CD4-positive, alpha-beta T cell treated with Interleukin-6 at 100 ng/mL for 8 hours (primary cell): ENCODE data around the gene BANP.
"Not testable (repeated sequence)": the region's sequence is repeated elsewhere in the genome, so short reads cannot be mapped to it uniquely, and the experiment has no call there.

ENCODE experiments used
- DNase-seq: peaks from one replicate; pipeline ENCODE4 v3.0.0-alpha.2; 2020; ENCODE audit warnings: mixed read lengths, low spot score

BANP gene

DNA sequence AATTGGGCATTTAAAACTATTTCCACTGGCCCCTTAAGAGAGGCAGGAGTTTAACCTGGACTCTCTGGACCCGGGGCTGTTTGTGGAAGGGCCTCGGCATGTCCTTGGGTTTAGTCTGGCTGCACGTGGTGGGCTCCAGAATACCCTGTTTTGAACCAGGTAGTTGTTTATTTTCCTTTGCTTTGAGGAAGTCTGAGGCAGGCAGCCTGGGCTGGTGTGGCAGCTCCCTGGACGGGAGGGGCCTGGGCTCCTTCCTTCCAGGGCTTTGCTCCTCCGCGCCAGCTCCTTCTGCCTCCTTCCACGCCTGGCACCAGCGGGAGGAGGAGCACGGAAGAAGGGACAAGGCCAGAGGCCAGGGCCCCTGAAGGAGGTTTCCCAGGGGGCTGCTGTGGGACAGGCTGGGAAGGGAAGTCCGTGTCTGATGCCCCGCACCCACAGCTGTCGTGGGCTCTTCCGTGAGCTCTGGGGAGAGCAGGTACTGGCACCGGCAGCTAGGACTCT lies 15.5 kb downstream of the BANP start:
- no peak for DNase-seq

DNA sequence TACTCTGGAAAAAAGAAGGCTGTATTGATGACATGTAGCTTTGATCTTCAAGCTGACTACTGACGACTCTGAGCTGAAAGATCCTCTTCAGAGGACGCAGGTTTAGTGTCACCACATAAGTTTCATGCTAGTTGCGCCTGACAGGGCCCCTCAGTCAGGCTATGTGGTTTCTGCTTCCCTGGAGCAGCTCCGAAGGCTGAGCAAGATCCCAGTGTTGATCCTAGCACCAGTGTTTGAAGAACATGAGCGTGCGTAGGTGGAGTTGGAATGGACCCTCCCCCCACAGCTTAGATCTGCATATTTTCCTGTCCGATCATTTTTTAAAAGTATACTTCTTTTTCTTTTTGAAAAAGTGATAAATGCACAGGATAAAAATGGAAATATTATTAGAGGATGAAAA lies 17.3 kb downstream of the BANP start:
- no peak for DNase-seq

DNA sequence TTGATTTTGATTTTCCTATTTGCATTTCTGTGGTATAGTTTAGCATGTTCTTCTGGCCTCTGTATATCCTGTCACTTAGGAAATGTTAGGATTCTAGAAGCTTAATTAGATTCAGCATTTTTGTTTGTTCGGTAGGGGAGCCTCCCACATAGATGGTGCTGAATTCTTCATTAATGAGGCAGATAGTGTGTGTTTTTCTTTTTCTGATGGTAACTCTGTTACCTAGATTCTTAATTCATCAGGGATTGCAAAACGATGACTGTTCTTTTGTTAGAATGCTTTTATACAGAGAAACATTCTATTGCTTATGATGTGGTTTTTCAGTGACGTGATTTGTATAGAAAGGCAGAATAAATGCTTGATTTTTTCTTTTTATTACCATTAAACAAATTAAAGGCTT lies 19.0 kb downstream of the BANP start:
- DNase-seq: no peak

DNA sequence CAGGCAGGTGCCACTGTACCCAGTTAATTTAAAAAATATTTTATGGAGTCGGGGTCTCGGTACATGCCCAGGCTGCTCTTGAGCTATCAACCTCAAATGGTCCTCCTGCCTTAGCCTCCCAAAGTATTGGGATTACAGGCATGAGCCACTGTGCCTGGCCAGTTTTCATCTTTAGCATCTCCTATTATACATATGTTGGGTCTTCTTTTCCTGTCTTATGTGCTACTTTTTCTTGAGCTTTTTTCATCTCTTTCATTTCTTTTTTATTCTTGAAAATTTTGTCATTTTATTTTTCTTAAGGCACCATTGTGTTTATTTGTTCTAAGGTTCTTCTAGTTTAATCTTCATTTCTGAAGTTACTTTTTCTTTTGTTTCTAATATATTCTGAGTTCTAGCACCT lies 20.7 kb downstream of the BANP start:
- no peak for DNase-seq

DNA sequence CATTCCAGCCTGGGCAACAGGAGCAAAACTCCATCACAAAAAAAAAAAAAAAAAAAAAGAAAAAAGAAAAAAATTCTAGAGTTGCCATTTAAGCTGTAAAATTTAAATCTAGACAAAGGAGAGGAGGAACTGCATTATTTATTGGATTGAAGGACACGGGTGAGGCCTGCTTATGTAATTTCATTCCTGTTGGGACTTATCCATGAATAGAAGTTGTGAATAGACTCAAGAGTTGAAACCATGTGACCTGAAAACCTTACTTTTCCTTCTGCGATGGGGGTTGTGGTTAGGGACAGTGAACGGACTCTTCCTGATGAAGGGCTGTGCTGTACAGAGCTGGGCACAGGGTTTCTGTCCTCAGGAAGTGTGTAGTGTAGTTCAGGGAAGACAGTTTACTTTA lies 22.5 kb downstream of the BANP start:
- no peak for DNase-seq

DNA sequence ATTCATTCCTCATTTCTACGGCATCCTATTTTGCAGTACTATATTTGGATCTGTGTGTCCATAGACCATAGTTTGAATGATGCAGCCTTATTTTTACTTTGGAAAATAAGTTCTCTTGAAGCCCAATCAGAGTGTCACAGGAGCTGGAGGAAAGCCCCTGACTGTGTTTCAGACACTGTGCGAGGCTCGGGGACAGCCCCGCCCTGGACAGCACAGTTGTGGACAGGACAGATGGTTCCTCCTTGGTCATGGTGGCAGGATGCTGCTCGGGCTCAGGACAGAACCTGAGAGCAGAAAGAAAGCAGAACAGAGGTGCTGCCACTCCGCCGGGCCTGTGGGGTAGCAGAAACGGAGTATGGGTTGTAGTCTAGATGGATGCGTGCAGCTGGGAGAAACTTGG lies 22.9 kb downstream of the BANP start:
- DNase-seq: no peak

DNA sequence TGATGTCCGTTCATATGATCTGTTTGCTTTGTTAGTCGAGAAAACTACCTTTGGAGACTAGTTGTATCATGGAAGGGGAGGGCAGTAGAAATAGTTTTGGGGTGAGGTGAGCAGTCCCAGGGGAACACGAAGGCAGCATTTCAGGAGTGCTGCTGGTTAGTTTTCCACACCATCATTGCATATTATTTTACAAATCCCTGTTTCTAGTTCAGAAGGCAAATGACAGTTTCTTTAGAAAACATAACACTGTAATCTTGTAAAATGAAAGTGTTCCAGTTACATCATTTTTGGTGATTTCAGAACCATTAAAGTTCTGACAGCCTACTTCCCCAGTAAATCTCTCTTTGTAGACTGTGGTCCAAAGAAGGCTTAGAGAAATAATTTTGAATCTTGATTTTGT lies 25.4 kb downstream of the BANP start:
- no peak for DNase-seq

DNA sequence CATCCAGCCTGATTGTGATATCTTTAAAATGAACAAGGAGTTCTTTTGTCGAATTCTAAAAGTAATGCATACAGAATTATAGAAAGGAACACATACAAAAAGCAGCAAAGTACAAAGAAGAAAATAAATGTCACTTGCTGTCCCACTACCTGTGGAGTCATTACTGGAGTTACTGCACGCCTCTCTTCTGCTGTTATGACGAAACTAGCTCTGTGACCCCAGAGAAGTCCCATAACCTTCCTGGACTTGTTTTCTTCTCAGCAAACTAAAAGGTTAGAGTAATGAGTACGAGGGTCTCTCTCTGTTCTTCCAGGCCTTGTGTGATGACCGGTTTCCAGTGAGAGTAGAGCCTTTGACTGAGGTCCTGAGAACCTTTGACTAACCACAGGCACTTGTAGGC lies 26.9 kb downstream of the BANP start:
- DNase-seq: no peak

DNA sequence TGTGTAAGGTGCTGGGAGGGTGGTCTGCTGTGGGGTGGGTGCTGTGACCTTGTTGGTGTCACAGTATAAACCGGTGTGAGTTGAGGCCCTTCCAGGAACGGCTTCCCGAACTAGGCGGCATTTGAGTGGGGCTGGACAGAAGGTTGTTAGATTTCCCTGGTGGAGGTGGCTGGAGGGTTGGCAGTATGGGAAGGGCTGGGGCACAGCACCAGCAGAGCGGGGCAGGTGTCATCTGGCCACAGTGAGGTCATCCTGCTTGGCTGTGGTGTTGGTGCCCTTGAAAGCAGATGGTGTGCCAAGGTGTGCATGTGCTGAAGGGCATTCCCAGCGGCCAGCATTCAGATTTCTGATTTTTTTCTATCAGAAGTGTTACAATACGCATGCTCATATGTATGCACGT lies 28.1 kb downstream of the BANP start:
- DNase-seq: no peak

DNA sequence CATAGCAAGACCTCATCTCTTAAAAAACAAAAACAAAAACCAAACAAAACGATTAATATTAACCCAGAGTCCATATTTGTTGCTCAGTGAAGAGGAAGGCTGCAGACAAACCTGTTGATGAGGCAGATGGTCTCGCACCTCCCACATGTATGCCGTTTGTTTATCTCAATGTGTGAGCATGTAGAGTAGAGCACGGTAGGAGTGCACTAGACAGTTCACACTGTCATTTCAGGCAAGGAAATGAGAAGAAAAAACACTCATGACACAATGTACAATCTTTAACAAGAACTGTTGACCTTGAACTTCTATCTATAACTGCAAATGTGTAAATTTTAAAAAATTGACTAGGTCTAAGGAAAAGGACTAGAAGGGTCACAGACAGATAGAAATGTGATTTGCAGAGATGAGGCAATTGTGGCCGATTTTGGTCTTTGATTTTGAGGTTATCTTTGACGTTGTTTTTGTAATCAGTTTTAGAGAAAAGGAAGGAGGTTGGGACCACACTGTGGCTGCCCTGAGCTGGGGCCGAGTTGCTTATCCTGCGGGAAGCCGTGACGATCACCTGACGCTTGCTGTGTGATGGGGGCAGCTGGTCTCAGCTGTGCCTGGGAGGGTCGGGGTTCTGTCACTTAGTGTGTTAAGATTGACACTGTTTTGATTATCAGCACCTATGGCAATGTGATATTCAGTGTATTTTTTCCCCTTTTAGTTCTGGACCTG lies 28.8 kb downstream of the BANP start:
- not testable (repeated sequence) for DNase-seq

DNA sequence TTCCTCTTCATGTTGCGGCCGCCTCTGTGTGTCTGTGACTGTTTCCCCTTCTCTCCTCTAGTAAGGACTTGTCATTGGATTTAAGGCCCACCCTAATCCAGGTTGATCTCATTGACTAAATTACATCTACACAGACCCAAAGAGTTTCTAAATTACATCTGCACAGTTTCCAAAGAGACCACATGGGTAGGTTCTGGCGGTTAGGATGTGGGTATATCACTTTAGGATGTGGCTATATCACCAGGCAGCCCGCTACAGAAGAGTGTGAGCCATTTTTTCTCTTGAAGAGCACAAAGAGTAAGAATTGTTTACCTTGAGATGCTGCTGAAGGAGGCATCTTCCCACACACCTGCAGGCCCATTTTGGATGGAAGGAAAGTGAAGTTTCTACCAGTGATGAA lies 30.1 kb downstream of the BANP start:
- DNase-seq: not testable (repeated sequence)

DNA sequence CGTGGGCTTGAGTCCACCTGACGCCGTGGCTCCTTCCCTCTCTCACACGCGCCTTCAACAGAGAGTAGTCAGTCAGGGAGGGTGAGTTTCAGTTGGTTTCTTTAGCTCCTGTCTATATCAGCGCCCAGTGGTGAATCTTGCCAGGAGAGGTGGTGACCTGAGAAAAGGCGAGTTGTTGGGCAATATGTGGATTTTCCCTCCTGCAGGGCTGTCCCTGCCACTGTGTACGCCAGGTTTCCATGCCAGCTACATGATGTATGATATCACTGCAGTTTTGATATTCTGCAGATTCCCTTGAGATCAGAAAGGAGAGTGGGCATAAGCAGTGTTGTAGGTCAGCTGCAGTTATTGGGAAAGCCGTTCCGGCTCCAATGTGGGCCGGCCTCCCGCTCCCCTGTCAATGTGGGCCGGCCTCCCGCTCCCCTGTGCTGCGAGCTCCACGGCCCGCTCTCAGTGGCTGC lies 31.4 kb downstream of the BANP start:
- DNase-seq: no peak

DNA sequence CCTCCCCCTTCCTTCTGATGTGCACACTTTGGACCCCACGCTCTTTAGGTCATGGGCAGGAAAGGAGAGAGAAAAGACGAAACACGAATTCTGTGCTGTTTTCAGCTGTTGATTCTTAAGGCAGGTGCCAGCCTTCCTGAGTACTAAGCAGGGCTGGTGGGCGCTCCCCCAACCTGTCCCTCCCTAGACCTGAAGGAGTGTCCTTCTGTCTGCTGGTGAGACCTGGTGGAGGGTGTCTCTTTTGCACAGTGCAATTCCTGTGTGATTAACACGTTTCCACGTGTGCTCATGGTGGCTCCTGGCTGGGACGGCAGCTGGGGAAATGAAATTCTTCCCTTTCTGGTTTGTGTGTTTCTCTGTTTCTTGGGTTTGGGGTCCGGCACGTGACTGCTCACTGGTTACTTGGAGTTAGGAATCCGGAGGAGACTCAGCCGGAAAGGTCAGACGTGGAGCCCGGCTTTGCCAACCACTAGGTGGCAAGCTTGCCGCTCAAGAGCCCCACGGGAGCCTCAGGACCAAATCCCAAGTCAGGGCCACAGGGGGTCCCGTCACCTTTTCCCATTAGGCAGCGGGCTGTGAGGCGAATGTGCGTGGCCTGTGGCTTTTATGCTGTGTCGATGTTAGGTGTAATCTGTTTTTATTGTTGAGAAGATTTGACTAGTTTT lies 32.0 kb downstream of the BANP start:
- not testable (repeated sequence) for DNase-seq

DNA sequence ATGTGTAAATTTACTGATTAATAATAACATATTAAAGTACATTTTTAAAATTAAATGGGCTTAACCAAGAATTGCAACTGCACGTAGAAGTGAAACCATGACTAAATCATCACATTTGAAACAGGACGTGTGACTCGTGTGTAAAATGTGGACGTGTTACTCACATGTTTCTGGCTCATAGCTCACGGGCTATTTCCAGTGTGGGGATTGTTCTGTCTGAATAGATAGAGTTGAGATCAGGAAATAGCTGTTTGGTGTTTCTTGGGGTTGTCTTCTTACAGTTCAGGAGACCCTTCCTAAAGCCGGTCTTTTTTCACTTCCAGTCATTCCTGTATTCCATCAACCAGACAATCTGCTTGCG lies 32.5 kb downstream of the BANP start:
- DNase-seq: not testable (repeated sequence)

DNA sequence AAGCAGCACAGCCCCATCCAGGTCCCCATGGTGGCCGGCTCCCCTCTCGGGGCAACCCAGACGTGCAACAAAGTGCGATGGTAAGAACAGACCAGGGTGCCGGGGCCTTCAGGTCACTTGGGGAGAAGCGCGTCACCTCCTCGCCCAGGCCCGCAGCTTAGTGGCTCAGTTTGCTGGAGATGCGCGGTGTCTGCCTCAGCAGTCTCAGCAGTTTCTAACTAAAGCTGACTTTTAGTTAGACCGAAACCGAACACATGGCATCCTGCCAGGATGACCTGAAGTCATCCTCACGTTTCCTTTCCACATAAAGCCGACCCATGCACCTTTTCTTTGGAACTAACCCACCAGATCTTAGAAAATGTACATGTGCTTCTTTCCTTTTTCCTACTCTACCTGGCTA lies 32.9 kb downstream of the BANP start:
- not testable (repeated sequence) for DNase-seq

DNA sequence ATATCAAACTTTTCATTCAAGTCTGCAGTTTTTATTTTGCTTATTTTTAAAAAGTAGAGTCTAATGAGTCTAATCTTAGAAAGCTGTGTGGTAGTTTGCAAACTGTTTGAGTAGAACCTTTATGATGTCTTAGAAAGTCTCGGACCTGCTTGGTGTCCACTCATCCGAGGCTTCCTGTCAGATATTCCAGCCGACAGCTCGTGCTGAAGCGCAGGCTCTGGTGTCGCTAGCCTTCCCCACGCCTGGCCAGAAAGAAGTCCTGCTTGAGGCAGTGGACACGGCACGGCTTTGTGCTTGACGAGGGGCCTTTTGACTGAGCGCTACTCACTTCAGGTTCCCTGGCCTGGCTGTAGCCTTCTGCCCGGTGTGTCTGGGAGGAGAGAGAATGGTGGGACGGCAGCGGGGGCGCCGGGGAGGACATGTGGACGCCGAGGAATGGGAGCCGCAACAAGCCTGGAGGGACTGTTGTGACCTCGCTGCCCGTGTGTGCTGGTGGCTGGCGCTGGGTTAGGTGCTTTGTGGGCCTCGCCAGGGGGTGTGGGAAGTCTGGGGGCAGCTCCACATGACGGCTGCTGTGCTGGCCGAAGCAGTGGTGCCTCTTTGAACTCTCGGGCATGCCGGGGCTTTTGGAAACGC lies 33.5 kb downstream of the BANP start:
- DNase-seq: no peak

DNA sequence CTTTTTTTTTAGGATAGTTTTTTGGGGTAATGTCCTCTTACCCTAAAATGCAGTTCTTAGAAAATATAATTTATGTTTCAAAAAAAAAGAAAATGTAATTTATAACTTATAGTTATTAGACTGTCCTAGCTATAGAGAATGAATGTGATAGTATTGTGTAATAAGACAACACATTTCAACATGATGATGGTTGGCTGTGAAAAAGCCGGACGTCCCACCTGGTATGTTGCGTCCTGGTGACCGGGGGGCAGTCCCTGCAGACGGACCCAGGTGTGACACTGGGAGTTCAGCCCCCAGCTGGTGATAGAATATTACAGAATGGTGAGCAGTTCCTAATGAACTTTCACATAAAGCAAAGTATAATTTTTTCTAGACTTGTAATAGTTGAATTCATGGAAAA lies 34.3 kb downstream of the BANP start:
- DNase-seq: not testable (repeated sequence)

DNA sequence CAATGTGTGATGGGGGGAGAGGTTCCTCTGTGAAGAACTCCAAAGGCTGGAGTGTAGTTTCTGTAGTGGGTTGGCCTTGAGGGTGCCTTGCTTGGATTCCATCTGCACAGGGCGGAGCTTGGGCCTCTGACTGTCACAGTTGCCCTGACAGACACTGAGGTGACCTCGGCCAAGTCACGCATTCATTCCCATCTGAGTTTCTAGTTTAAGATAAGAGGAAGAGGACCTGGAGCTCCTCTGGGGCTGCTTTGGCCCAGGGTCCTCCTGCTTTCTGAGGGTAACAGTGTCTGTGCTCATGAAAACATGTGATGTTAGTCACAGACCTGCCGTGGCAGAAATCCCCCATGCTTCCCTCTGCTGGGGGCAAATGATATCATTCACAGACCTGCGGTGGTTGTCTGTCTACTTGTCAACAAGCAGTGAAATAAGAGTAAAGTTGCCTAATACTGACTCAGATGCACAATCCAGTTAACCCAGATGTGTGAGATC lies 35.2 kb downstream of the BANP start:
- not testable (repeated sequence) for DNase-seq

DNA sequence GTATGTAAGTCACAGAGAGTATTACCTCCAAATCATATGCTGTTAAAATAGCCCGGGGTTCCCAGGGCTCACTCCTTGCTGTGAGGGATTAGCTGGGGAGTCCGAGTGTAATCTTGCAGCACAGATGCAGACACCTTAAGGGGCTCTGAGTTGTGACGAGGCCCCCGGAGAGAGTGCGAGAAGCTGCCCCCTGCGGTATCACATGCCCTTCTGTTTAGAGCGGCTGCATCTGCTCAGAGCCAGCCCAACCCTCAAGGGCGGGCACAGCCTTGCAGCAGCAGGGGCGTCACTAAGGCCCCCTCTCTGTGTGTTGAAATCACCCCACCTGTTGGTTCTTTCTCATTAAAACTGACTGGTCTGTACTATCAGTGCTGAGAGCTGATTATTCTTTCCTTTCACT lies 37.4 kb downstream of the BANP start:
- DNase-seq: not testable (repeated sequence)

DNA sequence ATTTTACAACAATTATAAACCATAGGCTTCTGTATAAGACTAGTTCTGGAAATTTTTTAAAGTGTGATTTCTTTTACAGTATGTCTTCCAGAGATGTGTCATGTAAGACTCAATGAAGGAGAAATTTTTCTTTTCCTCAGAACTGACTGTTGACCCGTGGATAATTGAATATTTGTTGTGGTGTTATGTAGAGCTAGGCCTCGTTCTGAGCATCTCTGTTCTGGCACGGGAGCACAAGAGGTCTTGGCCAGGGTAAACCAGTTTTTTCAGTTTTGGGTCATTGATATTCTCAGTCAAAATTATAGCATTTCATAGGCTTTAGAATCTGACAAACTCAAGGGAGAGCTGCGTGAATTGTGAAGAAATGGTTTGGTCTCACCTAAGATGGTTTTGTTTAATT lies 39.0 kb downstream of the BANP start:
- DNase-seq: not testable (repeated sequence)

DNA sequence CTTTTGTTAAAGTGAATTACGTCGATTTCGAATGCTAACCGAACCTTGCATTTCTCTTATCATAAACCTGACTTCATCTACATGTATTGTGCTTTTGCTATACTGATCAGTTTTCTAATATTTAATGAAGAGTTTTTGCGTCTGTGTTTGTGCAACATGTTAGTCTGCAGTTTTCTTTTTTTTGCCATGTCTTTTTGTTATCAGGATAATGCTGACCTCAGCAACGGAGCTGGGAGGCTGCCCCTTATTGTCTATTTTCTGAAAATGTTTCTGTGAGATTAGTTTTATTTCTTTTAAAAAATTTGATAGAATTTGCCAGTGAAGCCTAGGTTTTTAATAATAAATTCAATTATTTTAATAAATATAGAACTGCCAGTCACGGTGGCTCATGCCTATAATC lies 40.9 kb downstream of the BANP start:
- DNase-seq: not testable (repeated sequence)

DNA sequence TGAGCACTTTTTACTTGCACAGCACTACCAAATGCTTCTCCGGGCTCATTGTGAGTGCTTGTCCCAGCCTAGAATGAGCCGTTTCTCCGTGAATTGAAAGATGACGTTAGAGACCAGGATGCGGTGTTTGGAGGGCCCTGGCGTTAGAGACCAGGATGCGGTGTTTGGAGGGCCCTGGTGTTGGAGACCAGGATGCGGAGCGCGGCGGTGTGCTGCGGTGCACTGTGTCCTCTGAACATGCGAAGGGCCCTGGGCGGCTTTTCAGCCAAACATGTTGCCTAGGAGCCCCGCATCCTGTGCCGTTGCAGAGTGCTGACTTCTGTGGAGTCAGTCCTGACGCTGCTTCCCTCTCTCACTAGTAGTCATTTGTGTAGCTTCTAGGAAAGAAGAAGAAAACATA lies 42.7 kb downstream of the BANP start:
- DNase-seq: no peak

DNA sequence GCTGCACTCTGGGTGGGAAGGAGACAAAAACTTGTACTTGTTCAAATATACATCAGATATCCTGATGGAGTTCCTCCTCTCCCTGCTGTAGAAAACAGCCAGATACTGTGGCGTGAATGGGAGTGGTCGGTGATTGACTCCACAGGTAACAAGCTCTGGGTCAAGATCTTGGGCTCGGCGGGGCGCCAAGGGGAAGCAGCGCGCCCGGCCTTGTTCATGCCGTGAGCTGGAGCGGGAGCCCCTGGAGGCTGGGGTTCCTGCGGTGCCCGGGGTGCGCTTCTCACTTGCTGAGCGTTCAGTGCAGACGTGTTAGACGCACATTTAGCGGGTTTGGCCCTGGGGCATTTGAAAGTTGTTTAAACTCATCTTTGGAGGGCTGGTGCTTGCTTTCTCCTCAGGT lies 44.4 kb downstream of the BANP start:
- no peak for DNase-seq
